Measurements from ENCODE around the gene VAV2.

The VAV2 gene

GRCh38 chr9:133735931-133736330, 256.2 kb downstream of the VAV2 start:
- DNase-seq, result peak; percentile 7

DNA sequence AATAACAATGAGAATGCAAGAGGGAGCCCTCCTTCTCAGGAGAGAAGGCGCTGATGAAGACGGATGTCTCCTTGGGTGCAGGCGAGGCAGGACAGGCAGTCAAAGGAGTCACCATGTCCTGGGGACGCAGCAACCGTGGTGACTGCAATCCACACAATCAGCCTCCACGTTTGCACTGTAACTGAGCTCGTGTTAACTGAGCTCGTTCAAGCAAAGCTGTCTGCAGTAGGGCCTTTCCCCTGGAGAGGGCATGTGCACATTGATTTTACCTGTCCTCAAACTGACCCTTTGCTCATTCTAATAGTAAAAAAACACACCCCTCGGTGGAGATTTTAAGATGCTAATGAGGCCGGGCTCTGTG, 256.7 kb downstream of the VAV2 start:
- DNase-seq, result no peak

DNA sequence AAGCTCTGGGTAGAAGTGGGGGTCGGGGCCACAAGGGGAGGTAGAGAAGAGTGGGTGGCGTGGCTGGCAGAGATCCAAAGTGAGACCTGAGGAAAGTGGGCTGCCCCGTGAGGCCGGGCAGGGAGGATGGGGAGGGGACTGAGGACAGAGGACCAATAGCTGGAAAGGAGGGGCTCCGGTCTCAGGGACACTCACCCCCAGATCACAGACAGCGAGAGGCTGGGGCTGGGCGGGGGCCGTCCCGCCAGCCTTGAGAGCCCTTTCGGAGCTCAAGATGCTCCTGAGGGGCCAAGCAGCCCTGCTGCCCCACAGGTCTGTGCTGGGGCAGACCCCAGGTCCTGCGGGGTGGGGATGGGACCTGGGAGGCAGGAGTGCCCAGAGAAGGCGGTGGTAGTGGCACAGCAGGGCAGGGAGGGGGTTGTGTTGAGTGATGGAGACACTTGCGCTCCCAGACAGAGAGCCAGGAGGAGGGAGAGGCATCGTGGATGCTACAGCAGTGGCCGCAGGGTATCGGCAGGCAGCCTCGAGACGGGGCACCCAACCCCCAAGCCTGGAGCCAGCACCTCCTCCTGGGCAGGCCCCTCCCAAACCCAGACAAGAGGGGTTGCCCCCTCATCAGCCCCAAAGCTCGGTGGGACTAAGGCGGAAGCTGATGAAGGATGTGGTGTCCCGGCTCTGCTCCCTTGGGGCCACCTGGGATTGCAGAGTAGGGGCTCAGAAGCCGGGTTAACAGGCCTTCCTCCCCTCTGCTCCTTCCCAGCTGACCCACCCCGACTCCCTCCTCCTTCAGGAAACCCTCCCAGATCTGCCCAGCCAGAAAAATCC, 257.3 kb downstream of the VAV2 start:
- DNase-seq, result no peak

- no peak for DNase-seq
These were observed 258.2 kb downstream of the VAV2 start for GRCh38 chr9:133733796-133734533.

- no peak for DNase-seq
These were observed 258.7 kb downstream of the VAV2 start for GRCh38 chr9:133733421-133733795.

- no peak for DNase-seq
These were observed 259.3 kb downstream of the VAV2 start for GRCh38 chr9:133732639-133733408.

DNA sequence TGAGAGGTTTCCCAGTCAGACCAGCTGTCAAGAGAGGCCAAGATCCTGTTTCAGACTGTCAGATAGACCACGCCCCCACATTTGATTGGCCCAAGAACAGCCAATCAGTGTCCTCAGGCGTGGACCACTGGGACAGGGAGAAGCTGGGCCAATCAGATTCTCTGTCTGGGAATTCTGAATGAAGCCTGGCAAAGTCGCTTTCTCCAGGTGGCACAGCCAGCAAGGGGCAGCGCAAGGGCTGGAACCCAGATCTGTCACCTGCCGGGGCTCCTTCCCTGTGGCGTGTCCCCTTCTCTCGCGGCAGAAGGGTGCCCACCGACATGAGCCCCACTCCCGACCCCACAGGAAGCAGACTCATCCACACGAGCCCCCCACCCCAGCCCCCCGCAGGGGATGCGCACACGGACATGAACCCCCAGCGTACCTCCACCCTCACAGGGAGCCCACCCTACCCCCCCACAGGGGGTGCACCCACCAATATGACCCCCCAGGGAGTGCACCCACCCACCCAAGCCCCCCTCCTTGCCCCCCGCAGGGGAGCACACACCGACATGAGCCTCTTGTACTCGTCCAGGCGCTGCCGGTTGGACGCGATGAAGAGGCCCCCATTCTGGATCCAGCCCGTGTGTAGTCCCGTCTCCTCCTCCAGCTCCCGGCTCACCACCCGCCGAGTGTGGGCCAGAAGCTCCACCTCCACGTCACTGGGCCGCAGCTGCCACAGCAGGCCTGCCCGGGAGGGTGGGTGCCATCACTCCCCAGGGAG, 260.1 kb downstream of the VAV2 start:
- DNase-seq, result no peak

DNA sequence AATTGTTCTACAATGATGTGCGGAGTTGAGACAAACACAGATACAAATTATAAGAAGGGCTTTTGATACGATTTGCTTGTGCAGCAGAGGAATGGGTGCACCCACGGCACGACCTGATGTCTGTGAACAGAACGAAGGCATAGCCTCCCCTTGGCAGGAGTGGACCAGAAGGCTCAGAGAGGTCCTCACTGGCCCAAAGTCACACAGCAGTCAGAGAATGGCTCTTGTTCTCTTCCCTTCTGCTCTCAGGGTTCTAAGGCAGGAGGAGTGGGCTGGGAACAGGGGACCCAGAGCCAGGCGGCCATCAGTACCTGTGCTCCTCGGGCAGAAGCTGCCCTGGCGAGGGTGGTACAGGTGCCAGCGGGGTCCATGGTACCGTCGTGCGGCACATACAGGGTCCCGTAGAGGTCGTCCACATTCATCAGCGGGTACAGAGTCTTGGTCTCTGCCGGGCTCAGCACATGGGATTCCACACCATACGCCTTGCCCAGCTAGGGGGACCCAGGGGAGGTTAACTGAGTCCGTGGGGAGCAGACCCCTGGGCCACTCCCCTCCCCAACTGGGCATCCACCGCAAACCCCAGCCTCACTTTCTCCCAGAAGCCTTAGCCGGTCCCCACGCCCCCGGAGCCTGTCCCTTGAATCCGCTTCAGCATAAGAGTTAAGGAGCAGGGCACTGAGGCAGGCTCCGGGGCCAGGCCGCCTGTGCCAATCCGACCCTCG, 261.0 kb downstream of the VAV2 start:
- no peak for DNase-seq

- DNase-seq, result no peak
These were observed 262.4 kb downstream of the VAV2 start for GRCh38 chr9:133729617-133730281.

DNA sequence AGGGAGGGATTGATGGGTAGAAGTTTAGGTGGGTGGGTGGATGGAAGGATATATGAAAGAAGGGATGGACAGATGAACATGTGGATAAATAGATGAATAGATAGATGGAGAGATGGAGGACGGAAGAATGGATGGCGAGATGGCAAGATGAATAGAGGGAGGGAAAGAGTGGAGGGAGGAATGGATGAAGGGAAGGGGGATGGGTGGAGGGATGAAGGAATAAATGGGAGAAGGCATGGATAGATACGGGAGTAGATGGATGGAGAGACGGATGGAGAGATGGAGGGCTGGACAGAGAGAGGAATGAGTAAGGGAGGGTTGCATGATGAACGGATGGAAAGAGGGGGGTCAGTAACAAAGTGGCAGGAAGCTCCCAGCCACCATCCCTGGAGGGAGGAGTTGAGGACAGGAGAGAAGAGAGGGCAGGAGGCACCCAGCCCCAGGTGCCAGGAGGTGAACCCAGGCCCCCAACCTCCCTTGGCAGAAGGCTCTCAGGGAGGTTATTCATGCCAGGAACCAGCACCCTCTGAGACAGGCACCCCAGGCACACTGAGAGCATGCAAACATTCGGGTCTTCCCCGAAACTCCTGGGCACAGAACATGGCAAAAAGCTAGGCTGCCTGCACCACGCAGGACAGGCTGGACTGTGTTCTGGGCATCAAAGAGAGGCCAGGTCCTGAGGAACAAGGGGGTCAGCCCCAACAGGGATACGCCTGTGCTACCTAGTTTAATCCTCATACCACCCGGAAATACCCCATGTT, 263.1 kb downstream of the VAV2 start:
- no peak for DNase-seq

DNA sequence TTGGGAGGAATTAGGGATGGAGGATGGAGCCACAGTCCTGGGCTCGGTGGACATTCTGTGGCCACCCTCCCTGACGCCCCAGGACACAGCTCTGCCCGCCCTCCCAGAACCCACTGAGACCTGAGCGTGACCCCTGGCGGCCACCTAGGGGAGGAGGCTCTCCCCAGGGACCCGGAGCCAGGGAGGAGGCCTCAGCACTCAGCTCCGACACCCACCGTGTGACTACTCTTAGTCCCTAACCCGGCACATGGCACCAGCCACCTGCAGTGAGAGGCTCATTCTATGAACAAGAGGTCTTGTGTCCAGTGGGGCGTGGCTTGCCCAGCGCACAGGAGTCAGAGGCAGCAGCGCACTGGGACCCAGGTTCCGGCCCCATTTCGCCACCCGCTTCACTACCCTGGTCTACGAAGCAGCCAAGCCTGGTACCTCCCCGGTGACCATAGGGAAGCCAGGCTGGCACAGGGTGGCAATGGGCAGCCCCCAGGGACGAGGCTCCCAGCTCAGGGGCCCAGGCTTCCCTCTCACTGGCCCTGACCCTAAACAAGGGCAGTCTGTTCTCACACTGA, 264.2 kb downstream of the VAV2 start:
- DNase-seq, result peak; percentile 14

DNA sequence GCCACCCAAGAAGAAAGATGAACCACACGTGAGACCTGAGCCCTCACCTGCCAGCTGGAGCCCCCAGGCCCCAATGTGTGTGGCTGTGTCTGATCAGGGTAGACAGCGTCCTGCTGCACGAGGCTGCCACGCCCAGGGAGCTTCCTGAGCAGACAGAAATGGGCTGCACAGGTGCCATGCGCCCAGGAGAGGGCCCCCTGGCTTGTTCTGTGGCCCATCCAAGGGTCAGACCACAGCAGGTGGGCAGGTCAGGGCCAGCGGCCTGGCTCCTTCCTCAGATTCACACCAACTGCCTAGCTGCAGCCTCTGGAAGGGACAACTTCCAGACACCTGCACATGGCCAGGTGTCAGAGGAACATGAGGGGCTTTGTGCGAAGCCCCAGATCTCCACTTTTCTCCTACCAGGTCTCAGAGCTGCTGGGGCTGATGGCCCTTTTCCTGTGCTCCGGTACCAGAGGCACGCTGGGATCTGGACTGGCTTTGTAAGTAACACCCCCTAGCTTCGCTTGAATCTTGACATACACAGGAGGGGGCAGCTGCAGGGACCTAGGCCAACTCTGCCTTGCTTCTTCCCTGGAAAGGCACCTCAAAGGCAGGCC, 264.7 kb downstream of the VAV2 start:
- peak; percentile 22 for DNase-seq

GRCh38 chr9:133726401-133727276, 265.5 kb downstream of the VAV2 start:
- peak; percentile 72 for DNase-seq

- DNase-seq, result no peak
These were observed 266.2 kb downstream of the VAV2 start for GRCh38 chr9:133725886-133726285.

DNA sequence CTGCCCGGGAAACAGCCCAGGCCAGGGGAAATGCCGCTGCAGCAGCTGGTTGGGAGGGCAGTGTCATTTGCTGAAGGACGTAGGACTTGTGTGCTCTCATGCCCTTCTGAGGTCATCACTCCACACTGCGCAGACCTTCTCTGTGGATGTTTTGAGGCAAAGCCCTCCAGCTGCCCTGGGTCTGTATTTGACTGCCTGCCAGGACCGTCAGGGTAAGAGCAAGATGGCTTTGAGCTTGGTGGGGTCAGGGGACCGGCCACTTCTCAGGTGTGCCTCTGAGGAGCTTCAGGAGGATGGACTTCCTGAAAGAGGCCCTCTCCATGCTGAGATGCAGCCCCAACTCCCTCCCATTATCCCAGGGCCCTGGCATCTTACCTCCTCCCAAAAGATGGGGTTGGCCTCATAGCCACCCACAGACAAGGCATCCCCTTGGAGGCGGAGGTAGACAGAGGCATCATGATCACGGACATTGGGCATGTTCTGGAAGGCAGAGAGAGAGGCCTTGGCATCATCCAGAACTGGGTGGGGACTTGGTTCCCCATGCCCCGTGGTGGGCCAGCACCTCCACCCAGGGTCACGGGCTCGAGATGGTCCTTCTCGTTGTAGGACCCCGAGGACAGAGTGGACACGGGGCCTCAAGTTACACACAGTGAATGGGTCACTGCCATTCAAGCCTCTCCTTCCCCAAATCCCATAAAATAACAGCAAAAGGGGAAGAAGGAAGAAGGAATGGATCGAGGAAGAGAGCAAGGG, 273.4 kb downstream of the VAV2 start:
- no peak for DNase-seq

DNA sequence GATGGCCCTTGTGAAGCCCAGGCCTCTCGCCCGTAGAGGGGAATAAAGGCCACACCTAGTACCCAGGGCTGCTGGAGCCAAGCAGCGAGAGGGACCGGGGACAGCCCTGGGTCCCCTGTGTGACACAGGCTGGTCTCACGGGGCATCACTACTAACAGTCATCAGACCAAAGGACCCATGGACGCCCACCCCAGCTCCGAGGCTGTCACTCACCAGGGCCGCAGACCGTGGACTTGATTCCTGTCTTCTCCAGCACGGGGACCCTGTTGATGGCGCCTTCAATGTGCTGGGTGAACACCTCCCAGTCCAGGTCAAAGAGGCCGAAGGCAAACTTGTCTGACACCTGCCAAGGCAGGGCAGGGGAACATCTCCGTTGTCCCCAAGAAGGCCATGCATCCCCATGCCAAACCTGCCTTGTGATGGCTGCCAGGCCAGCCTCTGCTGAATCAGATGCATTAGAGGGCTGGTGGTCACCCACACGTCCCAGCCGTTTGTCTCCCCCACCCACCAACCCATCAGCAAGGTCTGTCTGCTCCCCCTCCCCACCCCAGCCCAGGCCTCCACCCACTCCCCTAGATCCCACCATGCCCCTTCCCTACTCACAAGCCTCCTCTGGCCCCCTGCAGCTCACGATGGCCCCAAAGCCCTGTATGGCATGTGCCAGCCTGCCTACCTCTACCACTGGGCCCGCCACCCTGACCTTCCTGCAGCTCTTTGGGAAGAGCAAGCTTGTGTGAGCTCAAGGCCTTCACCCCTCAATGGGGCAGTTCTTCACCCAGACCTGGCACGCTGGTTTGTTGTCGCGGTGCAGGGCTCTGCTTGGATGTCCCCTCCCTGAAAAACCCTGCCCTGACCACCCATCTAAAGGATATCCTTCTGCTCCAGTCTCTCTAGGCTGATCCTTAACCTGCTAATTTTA, 274.8 kb downstream of the VAV2 start:
- DNase-seq, result no peak

DNA sequence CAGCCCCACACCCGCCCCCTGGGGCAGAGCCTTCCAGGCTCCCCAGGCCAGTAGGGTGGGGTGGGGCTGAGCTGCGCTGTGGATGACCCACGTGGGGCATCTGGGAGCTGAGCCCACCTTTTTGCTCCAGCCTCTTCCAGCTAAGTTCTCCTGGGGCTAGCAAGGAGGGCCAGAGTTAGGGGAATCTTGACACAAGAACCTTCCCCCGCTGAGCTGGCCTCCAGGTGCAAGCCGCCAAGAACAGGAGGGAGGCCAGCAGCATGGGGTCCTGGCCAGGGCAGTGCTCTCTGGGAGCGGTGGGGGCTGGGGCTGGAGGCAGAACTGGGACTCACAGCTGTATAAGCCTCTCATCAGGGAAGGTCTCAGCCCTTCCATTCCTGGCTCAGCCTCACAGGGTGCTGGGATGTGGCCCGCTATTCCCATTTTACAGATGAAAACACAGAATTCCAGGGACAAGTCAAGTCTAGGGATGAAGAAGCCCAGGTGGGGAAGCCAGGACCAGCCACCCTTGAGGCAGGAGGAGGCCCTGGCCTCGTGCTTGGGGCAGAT, 275.5 kb downstream of the VAV2 start:
- no peak for DNase-seq
